GM23338 (cell line): ENCODE data around the gene CDKAL1.

Source experiments
- CTCF ChIP-seq, 2 experiments: fragments of 200-600 bp in 1 of 2; sonication (generic) in 1 of 2; conservative IDR thresholded peaks; 2 replicates each; pipeline versions ENCODE4 v1.5.1 to v1.6.1; 2016 to 2017; ENCODE audit warnings: antibody characterized with exemption in 2 of 2, low read depth in 2 of 2, mild to moderate bottlenecking in 2 of 2, moderate library complexity in 1 of 2
- ETS1 ChIP-seq: IDR thresholded peaks from 2 replicates; pipeline ENCODE4 v1.6.1; 2016; ENCODE audit warnings: antibody characterized with exemption
- EZH2 ChIP-seq: fragments of 200-600 bp; sonication (generic); IDR thresholded peaks from one replicate; pipeline ENCODE4 v1.8.0; 2017; ENCODE audit warnings: antibody characterized with exemption, mild to moderate bottlenecking, low read depth; ENCODE audit not compliant: unreplicated experiment
- EZH2phosphoT487 ChIP-seq: fragments of 200-600 bp; sonication (generic); IDR thresholded peaks from one replicate; pipeline ENCODE4 v1.8.1; 2018; ENCODE audit warnings: antibody characterized with exemption; ENCODE audit not compliant: unreplicated experiment
- JUNB ChIP-seq: IDR thresholded peaks from one replicate; pipeline ENCODE4 v1.6.1; 2016; ENCODE audit warnings: antibody characterized with exemption; ENCODE audit not compliant: unreplicated experiment
- POLR2AphosphoS5 ChIP-seq: IDR thresholded peaks from 2 replicates; pipeline ENCODE4 v1.6.1; 2016; ENCODE audit warnings: antibody characterized with exemption, low read depth
- REST ChIP-seq: IDR thresholded peaks from one replicate; pipeline ENCODE4 v1.6.1; 2018; ENCODE audit warnings: antibody characterized with exemption; ENCODE audit not compliant: unreplicated experiment
- ZNF331 ChIP-seq: fragments of 250-450 bp; sonication (Bioruptor Pico); IDR thresholded peaks from 2 replicates; pipeline ENCODE4 v1.5.0; 2020; ENCODE audit warnings: low read depth, mild to moderate bottlenecking, moderate library complexity

- TF ChIP-seq POLR2AphosphoS5 (no peak), ETS1 (no peak), CTCF (conservative IDR thresholded peaks at IDR 0.05; ENCODE audit: low read depth in 2 of 2) (no peak), REST (no peak), EZH2 (no peak), JUNB (no peak), EZH2phosphoT487 (no peak), ZNF331 (CRISPR knock-in tag) (no peak)
Observed at GRCh38 chr6:21073318-21073839, 539.1 kb downstream of the CDKAL1 start.
